Measurements from ENCODE around the gene ATP9B.

The ATP9B gene

DNA sequence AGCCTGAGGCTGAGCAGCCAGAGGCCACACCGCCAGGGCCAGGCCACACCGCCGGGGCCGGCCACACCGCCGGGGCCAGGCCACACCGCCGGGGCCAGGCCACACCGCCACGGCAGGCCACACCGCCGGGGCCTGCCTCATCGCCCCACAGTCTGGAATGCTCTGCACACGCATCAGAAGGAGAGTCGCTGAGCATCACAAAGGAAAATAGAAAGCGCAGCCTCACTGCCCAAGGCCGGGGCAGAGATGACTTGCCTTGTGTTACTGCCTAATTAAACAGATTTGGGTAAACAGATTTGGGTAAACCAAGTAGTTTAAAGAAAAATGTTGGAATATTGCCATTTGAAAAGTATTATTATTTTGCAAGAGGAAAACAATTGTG is 316.1 kb downstream of the ATP9B start:
- no peak for DNase-seq

DNA sequence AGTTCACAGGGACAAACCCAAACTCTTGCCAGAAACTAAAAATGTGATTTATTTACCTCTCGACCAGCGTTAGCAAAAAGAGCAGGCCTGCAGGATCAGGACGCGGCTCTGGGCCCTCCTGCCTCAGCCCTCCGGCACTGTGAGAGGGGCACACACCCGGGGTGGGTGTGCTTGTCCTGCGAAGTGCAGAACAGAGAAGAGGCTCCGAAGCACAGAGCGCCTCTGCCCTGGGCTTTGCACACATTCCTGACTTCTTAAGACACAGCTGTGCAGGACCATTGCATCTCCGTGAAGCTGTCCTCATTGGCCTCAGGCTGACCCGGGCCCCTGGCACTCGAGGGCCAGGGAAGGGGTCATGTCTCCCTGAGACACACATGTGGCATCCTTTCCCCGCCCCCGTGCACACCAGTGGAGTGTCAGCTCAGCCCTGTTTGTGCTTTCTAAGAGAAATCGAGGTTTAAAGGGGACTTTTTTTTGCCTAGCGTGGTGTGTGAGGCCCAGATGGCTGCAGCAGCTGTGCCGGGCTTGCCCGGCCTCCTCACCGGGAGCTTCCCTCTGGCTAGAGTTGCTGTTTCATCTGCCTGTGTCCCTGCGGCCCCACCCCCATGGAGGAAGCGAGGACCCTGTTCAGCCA is 316.6 kb downstream of the ATP9B start:
- no peak for DNase-seq

DNA sequence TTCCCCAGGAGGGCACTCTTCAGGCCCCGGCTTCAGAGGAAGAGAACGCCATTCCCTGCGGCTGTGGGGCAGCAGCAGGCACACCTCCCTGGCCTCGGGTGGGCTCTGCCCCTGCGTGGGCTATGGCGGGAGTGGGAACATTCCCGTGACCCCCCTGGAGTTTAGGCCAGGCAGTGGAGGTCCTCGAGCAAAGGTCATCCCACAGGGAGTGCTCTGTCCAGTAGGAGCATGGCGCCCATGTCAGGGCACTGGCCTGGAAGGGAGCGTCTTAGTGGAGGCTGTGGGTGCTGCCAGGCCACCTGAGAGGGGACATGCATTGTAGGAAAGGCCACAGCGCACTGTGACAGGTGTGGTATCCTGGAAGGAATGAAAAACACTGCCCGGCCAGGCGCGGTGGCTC is 317.4 kb downstream of the ATP9B start:
- no peak for DNase-seq

DNA sequence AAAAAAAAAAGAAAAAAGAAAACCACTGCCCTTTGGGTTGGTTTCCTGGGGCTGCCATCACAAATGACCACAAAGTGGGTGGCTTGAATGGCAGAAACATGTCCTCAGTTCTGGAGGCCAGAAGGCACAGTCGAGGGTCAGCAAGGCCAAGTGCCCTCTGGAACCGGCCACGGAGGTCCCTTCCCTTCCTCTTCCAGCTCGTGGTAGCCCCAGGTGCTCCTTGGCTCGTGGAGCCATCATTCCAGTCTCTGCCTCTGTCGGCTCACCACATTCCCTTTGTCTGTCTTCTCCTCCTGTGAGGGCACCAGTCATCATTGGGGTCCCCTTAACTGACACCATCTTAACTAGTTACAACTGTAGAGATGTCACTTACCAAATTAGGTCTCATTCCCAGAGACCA is 318.0 kb downstream of the ATP9B start:
- DNase-seq: no peak

DNA sequence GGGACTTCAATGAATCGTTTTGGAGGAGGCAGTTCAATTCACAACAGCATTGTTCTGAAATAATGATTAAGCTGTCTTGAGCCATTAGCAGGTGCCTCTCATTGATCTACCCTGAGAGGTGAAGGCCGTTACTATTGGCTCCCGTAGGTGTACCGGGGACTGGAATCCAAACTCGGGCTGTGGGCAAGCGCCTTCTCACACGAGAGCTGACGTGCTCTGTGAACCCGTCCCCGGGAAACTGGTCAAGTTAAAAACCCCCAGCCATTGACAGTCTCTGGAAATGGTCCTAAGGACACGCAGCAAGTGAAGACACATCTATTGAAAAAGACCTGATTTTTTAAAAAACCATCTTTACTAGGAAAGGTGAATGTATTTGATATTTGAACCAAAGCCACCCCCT is 318.4 kb downstream of the ATP9B start:
- no peak for DNase-seq

DNA sequence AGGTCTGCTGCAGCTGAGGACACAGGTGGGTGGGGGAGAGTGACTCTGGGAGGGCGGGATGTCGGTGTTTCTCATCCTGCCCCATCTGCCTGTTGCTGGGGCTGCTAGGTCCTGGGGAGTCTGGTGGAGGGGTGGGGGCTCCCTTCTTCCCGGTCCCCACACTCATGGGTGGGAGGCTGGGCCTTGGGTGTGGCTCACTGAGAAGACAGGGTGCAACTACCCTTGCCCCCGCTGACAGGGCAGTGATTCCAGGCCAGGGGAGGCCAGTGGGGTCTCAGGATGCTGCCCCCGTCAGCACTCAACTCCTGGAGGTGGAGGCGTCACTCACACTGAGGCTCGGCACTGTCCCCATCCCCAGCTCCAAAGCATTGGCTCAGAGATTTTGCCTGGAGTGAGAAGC is 318.8 kb downstream of the ATP9B start:
- no peak for DNase-seq

DNA sequence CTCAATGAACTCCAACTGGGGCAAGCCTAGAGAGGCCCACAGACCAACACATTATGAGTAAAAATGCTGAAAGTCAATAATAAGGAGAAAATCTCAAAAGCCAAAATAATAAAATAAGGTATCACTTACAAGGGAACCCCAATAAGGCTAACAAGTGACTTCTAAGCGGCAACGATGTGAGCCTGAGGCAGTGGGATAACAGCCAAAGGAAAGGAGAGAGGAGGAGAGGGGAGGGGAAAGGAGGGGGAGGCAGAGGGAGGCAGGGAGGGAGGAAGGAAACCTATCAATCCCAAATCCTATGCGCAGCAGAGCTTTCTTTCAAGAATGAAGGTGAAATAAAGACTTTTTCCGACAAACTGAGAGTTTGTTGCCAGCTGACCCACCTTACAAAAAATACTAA is 320.5 kb downstream of the ATP9B start:
- DNase-seq: no peak

DNA sequence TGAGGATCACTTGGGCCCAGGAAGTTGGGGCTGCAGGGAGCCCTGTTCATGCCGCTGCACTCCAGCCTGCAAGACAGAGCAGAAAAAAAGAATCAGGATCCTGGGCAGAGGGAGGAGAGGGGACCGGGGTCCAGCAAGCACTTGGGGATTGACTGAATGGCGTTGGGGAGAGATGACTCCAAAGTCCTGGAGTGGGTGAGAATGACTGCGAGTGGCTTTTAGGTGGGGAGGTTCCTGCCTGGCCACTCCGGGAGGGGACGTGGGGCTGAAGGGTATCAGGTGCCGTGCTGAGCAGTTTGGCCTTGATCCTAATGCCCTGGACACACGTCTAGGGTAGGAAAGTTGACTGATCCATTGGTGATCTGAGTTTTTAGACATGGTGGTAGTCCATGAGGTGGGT is 323.0 kb downstream of the ATP9B start:
- no peak for DNase-seq

DNA sequence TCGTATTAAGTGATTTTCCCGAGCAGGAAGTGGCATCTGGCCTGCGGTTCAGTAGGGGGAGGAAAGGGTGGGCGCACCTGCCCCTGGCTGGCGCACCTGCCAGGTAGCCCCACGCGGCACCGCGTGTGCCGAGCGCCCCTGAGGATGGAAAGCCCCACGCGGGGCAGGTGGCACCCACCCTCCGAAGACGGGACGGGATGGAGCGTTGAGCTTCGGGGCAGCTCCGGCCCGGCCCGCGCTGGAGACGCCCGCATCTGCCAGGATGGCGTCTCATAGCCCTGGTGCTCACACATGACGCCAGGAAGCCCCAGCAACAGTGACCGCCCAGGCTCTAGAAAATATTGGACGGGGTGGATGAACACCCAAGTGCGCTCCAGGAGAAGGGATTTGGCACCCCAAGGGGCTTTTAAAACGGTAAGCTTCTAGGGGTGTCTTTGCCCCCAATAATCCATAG is 324.0 kb downstream of the ATP9B start:
- DNase-seq: no peak

DNA sequence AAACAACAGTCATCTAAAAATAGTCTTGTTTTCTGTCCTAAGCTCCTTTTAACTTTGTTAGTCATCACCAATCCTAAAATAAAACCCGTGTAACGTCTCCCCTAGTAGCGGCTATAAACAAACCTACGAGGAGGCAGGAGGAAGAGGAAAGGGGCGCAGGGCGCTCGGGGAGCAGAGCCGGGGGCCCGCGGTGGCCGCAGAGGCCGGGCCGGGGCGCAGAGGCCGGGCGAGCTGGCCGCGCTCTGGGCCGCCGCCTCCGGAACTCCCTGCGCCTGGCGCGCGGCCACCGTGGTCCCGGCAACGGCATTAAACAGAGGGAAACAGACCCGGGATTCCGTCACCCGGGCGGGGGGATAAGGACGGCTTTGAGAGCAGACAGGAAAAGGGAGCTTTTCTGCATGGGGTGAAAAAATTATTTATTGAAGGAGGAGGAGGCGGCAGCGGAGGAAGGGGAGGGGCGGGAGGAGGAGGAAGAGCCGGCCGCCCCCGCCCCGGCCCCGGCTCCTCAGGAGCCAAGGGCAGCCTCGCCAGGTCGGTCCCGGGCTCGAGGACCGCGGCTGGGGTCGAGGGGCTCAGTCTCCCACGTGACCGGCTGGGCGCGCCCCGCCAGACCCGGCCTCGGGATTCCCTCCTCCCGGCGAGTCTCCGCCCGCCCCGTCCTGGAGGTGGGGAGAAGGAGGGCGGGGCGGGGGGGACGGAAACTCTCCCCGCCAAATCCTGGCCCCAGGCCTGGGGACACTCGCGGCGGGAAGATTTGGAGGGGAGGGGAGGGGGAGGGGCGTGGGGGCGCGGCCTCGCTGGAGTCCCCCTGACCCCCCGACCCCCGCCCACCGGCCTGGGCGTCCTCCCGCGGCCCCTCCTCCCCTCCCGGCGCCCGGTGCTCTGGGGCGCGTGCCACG is 324.7 kb downstream of the ATP9B start:
- DNase-seq: no peak

DNA sequence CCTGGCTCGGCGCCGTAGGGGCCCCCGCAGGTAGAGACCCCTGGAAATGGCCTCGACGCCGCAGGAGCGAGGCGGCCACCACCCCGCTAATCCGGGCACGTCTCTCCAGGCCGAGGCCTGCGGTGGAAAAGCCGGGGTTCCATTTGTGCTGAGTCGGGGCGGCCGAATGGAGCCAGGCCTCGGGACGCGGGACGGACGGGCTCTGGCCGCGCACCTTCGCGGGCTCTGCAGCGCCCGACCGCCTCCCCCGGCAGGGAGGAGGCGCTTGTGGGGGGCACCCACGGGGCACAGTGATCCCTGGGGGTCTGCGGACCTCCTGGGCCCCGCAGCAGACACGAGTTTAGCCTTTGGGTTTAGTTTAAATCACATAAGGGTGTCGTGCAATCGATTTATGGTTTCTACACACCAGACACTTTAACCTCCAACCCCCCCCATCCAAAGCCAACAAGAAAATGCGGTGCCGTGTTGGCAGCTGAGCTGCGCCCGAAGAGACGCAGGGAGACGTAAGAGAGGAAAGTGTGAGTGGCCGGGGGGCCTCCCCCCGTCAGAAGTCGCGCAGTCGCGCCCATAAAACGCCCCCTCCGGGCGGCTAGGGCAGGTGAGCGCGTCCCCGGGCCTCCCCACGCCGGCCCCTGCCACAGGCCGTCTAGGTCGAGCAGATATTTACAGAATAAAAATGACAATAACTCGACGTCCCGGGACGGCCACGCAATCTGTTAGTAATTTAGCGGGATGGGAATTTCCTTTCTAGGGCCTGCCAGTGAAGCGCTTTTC is 325.5 kb downstream of the ATP9B start:
- peak; percentile 49 for DNase-seq

DNA sequence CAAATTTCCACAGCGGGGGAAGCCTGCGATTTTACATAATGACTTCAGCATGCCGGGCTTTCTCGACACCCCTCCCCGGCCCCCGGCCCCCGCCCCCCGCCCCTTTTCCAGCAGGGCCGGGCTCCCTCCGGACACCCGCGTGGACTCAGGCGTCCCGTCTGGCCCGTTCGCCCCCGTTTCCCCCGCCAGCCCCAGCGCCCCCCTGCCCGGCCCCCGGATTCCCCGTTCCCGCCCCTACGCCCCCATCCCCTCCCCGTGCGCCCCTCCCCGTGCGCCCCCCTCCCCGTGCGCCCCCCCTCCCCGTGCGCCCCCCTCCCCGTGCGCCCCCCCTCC is 326.1 kb downstream of the ATP9B start:
- no peak for DNase-seq

DNA sequence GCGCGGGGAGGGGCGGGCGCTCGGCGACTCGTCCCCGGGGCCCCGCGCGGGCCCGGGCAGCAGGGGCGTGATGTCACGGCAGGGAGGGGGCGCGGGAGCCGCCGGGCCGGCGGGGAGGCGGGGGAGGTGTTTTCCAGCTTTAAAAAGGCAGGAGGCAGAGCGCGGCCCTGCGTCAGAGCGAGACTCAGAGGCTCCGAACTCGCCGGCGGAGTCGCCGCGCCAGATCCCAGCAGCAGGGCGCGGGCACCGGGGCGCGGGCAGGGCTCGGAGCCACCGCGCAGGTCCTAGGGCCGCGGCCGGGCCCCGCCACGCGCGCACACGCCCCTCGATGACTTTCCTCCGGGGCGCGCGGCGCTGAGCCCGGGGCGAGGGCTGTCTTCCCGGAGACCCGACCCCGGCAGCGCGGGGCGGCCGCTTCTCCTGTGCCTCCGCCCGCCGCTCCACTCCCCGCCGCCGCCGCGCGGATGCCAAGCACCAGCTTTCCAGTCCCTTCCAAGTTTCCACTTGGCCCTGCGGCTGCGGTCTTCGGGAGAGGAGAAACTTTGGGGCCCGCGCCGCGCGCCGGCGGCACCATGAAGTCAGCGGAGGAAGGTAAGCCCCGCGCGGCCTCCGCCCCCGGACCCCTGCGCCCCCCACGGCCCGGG is 326.7 kb downstream of the ATP9B start, which contains the start of gene NFATC1:
Gene NFATC1, plus strand, starts transcription at position 170 of the 644 bp plus-strand sequence. Its CDS starts 295 bp downstream, at position 465.
- peak; percentile 78 for DNase-seq

DNA sequence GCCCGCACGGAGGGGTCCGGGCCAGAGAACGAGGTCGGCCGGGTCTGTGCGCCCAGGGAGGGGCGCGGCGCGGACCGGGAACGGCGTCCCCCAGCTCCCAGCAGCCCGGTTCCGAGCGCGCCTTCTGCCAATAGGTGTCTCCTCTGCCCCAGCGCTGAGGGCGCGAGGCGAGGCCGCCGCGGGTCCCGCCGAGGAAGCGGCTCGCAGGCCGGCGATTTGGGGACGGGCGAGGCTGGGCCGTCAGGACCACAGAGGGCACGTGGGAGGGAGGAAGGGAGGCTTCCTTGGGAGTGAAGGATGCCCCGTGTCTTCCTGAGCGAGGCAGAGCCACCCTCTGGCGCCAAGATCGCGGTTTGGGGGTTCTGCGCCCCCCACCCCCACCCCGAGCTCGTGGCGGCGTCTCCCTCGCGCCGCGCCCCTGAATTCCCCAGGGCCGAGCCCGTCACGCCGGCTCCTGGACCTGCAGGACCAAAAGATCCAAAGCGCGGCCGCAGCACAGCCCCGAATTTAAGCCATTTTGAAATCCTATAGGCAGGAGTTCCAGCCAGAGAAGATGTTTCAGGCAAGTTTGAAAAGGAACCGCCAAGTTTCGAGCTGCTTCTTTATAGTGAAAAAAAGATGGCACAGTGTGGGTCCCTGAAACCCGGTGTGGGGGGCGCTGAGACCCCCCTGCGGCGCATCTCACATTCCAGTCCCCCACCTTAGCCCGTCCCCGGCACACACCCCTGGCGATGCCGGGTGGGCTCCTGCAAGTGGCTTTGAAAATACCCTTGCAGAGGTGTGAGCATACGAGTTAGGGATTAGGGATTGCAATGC is 327.4 kb downstream of the ATP9B start:
- peak; percentile 64 for DNase-seq

DNA sequence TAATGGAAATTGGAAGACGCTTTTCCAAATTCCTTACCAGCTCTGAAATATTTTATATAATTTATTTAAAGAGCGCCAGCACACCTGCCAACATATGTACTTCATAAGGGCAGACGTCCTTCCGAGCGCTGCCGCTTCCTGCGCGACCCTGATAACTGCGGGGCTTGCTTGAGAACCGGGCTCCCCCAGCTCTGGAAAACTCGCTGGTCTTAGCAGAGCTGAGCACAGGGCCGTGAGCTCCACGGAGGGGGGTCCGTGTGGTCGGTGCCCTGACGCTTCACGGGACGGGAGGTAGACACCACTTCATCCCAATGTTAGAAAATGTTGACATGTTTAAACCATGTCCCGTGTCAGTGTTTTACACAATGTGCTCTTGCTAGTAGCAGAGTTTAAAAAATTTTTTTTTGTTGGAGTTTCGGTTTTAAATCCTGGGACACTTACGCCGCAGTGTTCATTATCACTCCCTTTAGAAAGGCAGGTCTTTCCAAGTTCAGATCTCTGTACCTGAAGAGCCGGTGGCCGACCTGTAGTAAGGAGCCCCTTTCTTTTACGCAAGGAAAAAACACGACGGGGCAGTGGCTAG is 328.1 kb downstream of the ATP9B start:
- DNase-seq: no peak

DNA sequence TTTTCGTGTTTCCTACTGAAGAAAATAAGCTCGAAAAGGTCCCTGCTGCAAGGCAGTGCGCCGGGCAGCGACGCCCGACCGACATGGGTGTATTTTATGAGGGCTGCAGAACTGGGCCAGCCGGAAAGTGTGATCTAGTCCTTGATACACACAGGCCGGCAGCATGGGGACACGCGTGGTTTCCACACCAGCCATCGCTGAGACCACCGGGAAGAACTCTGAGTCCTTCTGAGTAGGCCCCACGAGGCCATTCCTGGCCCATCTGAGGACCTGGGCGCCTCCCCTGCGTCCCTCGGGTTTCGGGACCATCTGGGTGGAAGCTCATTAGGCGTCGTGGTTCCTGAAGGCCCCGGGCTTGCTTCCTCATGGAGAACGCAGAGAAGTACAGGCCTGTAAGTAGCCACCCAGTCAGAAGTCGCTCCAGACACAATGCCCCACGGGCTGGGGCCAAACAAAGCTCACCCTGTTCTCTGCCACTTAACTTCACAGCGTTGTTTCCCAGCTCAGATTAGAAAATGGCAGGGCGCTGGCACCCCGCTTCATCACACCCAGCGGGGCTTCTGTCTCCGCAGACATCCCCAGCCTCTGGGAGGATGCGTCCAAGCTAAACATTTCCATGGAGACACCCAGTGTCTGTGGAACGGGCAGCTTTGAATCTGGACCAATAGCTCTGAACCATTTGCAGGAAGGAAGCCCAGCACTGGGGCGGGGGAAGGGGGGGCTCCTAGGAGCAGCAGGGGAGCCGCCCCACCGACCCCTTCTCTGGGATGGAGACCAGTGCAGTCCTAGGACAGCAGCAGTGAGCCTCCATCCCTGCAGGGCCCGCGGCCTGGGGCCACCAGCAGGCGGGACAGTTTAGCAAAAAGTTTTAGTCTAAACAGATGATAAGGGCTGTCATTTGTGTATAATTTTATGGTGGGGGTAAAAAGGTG is 328.9 kb downstream of the ATP9B start:
- DNase-seq: no peak

DNA sequence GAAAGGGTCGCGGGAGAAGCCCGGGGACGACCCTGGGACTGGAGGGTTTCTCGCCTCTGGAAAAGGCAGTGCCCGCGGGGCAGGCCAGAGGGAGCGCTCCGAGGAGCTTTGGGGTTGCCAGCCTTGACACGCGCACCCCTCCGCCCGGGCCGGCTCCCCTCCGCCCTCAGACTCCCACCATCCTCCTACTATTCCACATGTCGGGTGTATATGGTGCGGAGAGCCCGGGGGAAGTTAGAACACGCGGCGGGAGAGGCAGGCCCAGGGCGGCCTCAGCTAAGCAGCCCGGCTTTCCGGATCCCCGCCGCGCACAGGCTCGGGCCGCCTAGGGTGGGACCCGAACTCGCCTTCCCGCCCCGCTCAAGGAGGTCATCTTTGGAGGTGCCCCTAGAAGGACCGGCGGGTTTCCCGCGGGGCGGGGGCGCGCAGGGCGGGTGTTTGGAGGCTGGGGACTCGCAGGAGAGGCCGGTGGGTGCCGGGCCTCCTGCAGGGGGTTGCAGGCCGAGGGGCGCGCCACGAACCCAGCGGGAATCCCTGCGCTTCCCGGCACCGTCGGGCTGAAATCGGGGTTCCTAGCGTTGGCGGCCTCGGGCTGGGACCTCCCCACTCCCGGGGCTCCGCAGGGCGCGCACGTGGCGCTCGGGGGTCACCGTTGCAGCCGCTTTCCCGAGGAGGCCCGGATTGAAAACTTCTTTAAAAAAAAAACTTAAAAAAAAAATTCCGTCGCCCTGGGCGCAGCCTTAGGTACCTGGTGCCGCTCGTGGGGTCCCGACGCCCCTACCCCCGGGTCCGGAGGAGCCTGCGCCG is 330.3 kb downstream of the ATP9B start:
- DNase-seq: peak; percentile 47

DNA sequence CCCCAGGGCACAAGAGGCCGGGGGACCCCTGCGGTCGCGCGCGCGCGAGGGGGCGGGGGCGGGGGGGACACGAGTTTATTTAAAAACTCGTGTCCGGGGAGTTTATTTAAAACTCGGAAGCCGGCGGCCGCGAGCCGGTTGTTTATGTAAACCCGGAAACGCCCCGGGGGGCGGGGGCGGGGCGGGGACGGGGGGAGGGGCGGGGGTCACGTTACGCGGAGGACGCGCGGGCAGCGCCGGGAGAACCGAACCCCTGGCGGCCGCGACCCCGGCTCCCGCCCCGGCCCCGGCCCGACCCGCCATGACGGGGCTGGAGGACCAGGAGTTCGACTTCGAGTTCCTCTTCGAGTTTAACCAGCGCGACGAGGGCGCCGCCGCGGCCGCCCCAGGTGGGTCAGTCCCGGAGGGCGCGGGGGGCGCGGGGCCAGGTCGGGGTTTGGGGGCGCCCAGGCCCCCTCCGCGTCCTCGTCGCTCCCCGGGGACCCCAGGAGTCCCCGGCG is 330.9 kb downstream of the ATP9B start:
- DNase-seq: peak; percentile 77

DNA sequence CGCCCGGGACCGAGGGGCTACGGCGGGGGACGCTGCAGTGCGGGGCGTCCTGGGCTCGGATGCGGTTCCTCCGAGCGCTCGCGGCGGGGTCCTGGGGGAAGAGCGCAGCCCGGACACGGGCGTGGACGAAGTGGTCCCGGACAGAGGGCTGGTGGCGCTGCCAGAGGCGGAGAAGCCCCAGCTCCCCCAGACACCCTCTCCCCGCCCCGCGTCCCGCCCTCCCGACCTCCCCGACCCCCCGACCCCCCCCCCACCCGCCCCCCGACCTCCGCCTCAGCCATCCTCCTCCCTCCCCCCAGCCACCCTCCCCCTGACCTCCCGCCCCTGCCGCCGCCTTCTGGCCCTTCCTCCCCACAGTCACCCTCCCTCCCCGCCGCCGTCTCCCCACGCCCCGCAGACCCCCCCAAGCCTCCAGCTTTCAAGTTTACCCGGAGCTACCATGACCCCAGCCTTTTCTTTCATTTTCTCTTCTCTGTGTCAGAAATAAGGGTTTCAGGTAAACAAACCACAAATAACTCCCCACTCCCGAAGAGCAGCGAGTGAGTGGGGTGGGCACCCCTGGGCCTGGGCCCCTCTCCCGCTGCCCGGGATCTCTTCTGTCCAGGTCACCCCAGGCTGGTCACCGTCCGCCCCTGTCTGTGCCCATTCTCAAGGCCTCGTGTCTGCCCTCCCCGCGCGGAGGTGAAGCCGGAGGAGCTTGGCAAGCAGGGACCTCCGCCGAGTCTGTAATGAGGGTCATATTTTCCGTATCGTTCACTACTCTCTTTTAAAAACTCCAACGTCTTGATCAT is 331.6 kb downstream of the ATP9B start:
- no peak for DNase-seq
